GM10266 (cell line): ENCODE measurements around the gene INPP5J.

ENCODE experiments used
- DNase-seq: peaks from one replicate; pipeline ENCODE4 v3.0.0; 2012; ENCODE audit errors: extremely low spot score
- TF ChIP-seq, protein P1 (sequence below): IDR thresholded peaks from 2 replicates; pipeline ENCODE4 v1.5.1; 2012; ENCODE audit warnings: mild to moderate bottlenecking, low read depth; ENCODE audit not compliant: control insufficient read depth, insufficient read depth; ENCODE audit errors: missing control alignments

The INPP5J gene

DNA sequence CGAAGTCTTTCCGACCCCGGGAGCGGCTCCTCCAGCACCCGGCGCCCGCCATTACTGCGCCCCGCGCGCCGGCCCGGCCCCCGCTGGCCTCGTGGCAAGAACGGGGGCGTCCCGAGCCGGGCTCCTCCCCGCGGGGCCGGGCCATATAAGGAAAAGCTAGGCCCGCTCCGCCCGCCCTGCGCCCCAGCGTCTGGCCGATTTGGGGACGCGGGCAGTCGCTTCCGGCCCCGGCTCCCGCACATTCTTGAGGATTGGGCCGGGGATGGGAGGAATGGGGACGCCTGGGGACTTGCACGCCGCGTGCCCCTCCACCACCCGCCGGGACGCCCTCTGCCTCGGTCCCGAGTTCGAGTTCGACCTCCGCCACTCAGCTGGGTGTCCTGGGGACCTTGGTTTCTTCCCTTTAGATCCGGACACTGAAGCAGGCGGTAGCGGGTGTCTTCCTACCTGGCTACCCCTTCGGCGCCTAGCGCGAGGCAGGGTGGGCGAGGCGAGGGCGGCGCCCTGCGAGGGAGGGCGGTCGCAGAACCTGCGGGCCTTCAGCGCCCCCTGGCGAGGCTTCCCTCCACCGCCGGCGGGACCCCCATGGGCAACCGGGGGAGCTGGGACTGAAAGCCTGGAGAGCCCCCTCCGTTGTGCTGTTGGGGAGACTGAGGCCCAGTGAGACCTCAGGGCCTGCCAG, 37.8 kb upstream of the INPP5J start:
- peak; percentile 97 for DNase-seq
- TF ChIP-seq, protein P1, sequence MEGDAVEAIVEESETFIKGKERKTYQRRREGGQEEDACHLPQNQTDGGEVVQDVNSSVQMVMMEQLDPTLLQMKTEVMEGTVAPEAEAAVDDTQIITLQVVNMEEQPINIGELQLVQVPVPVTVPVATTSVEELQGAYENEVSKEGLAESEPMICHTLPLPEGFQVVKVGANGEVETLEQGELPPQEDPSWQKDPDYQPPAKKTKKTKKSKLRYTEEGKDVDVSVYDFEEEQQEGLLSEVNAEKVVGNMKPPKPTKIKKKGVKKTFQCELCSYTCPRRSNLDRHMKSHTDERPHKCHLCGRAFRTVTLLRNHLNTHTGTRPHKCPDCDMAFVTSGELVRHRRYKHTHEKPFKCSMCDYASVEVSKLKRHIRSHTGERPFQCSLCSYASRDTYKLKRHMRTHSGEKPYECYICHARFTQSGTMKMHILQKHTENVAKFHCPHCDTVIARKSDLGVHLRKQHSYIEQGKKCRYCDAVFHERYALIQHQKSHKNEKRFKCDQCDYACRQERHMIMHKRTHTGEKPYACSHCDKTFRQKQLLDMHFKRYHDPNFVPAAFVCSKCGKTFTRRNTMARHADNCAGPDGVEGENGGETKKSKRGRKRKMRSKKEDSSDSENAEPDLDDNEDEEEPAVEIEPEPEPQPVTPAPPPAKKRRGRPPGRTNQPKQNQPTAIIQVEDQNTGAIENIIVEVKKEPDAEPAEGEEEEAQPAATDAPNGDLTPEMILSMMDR: peak; percentile 85

DNA sequence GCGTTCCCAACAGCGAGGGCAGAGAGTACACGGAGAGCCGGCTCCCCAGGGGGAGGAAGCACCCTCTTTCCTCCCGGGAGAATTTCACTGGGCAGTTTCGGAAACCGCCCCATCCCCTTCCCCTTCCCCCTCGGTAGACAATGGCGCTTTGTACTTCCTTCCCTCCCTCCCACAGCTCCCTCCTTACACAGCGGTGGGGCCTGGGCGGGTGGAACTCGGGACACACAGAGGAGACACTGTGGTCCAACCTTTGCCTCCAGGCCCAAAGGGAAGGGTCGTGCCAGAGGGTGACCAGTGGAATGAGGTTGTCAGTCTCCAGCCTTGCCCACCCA, 37.3 kb upstream of the INPP5J start:
- DNase-seq: no peak
- TF ChIP-seq, protein P1: no peak

DNA sequence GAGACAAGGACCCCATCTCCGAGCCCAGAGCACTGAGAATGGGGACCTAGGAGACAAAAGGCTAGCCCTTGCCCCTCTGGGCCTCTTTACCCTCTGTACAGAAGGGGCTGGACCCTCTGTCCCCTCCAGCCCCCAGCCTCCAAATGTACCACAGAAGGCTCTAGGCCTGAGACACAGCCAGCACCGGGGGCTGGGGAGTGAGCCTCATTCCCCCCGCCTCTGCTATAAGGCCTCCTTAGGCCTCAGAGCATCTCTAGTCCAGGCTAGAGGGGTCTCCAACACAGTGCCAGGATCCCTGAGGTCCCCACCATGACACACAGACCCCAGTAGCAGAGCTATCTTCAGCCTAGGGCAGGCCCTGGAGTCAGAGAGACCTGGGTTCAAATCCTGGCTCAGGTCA, 36.8 kb upstream of the INPP5J start:
- DNase-seq: no peak

DNA sequence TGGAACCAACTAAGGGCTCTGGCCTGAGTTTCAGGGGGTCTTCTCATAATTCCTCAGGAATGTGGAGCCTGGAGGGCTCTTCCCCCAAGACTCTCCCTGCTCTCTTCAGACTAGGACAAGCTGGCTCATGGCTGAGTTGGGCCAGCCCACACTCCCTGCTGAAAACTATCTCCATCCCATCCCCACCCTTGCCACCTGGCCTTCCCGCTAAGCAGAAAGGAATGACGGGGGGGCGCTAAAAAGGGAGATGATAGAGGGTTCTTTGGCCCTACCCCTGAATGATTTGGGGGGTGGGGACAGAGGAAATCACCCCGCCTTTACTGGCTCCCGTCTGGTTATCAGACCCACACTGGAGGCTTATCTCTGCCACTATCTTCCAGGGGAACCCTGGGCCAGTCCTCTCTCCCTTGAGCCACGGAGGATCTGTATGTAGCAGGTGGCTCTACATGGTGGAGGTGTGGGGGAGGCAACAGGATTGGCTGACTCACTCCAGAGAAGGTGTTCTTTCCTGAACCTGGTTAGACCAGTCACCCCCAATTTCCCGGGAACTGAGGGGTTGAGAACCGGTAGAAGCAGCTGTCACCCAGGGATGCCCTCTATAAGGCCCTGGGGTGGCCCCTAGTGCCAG, 35.9 kb upstream of the INPP5J start:
- TF ChIP-seq, protein P1: no peak
- DNase-seq: no peak

More for the DNA sequence above, 36.8 kb upstream of the INPP5J start:
- TF ChIP-seq, protein P1: no peak

DNA sequence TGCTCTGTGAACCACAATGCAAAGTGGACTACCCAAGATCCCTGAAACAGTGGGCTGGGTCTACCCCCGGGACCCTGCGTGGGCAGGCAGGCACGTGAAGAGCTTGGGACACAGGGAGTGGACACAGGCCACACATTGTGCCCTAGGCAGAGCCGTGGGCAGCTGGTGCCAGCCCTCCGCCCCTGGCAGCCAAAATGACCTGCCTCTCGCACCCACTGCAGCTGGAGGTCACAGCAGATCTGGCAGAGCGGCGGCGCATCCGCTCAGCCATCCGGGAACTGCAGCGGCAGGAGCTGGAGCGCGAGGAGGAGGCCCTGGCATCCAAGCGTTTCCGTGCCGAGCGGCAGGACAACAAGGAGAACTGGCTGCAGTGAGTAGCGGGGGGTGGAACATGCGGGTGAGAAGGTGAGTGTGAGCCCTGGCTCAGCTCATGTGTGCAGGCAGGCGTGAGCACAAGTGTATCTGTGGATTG, 35.0 kb upstream of the INPP5J start:
- DNase-seq: no peak
- TF ChIP-seq, protein P1: no peak

DNA sequence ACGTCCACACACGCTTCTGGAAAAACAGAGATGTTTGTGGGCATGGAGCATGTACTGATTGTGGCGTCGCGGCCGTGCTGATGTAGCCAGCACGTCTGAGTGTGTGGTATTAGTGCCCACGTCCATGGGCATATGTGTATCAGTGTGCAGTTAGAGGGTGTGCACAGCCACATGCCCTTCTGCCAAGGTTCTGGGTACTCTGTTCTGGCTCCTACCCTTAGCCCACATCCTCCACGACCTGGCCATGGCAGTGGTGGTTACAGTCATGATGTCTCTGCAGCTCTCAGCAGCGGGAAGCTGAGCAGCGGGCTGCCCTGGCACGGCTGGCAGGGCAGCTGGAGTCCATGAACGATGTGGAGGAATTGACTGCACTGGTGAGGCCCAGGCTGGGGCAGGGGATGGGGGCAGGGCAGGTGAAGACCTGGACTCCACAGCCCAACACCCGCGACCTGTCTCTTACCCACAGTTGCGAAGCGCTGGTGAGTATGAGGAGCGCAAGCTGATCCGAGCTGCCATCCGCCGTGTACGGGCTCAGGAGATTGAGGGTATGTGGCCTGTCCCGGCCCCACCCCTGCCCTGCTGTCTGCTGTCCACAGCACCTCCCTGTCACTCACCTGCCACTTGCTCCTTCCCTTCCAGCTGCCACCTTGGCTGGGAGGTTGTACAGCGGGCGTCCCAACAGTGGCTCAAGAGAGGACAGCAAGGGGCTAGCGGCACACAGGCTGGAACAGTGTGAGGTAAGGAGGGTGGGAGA, 34.4 kb upstream of the INPP5J start:
- DNase-seq: no peak
- TF ChIP-seq, protein P1: no peak
